Endothelial cell of umbilical vein (primary cell): Measurements from ENCODE around the gene SPATA22. TPM values are rescaled to one million over a fixed set of nuclear protein-coding genes. Genes with fewer than 3 reads are reported as not detected.

Source experiments
- BruUV-seq: library from RNA; stranded (reverse); fragments of 400-500 nt; replicated peaks from 2 replicates; lab custom pipeline; 2021; lab: Mats Ljungman, UMichigan
- CTCF ChIA-PET: fragments of 300-600, 350-600 bp; sonication (Branson Sonifier 250); formaldehyde crosslinking; loops from one replicate; lab custom pipeline; 2021; ENCODE audit warnings: antibody characterized with exemption, inconsistent platforms; lab: Charles Lee
- POLR2A ChIA-PET: fragments of 300-600, 350-600 bp; sonication (Branson Sonifier 250); formaldehyde crosslinking; loops from one replicate; lab custom pipeline; 2021; ENCODE audit warnings: antibody characterized with exemption, inconsistent platforms; lab: Charles Lee
- DNase-seq: peaks from one replicate; pipeline ENCODE4 v3.0.0-alpha.2; 2011; ENCODE audit warnings: low read depth, low spot score
- FAIRE-seq: peaks from 2 replicates; lab custom pipeline; 2011; peaks lifted over from hg19 to GRCh38; lab: Jason Lieb, UNC
- H2AFZ ChIP-seq: 2 replicates; pipeline ENCODE4 v1.6.0; 2012; ENCODE audit warnings: low read depth, low read length, control low read depth, inconsistent platforms
- H3K27ac ChIP-seq: 2 replicates; pipeline ENCODE4 v1.5.1; 2011; ENCODE audit warnings: low read depth, mild to moderate bottlenecking, control low read depth, low read length, moderate library complexity; ENCODE audit not compliant: insufficient read depth
- H3K27me3 ChIP-seq, 2 experiments: 2 replicates each; pipeline versions ENCODE4 v1.6.0 to v1.6.1; 2011; ENCODE audit warnings: low read length in 2 of 2, mixed read lengths in 1 of 2; ENCODE audit not compliant: control insufficient read depth in 2 of 2, insufficient read depth in 2 of 2
- H3K36me3 ChIP-seq, 2 experiments: 2 replicates in 1 of 2; 3 replicates in 1 of 2; pipeline ENCODE4 v1.5.1; 2011; ENCODE audit warnings: low read length in 2 of 2, mild to moderate bottlenecking in 1 of 2, moderate library complexity in 1 of 2; ENCODE audit not compliant: control insufficient read depth in 2 of 2, insufficient read depth in 2 of 2; ENCODE audit errors: extremely low read depth in 1 of 2
- H3K4me1 ChIP-seq: 3 replicates; pipeline ENCODE4 v1.5.1; 2011; ENCODE audit warnings: mild to moderate bottlenecking, low read length; ENCODE audit not compliant: control insufficient read depth, insufficient read depth; ENCODE audit errors: extremely low read depth
- H3K4me2 ChIP-seq: 2 replicates; pipeline ENCODE4 v1.6.1; 2011; ENCODE audit warnings: low read length, control low read depth, mixed read lengths; ENCODE audit not compliant: insufficient read depth
- H3K4me3 ChIP-seq, 3 experiments: fragments of 200-600 bp in 1 of 3; sonication (generic), shearing (Covaris generic) in 1 of 3; replicated peaks in 1 of 3; 2 replicates each; pipeline ENCODE4 v1.5.1; 2011 to 2016; ENCODE audit warnings: control low read depth in 3 of 3, low read length in 3 of 3, mild to moderate bottlenecking in 2 of 3, inconsistent platforms in 1 of 3, low read depth in 1 of 3, moderate library complexity in 1 of 3; ENCODE audit not compliant: insufficient read depth in 1 of 3
- H3K79me2 ChIP-seq: 2 replicates; pipeline ENCODE4 v1.6.0; 2012; ENCODE audit warnings: low read length, inconsistent platforms; ENCODE audit not compliant: control insufficient read depth, insufficient read depth
- H3K9ac ChIP-seq: replicated peaks from 2 replicates; pipeline ENCODE3; 2011; ENCODE audit warnings: low read length, control low read depth; ENCODE audit not compliant: insufficient read depth; ENCODE audit errors: extremely low read depth
- H3K9me1 ChIP-seq: replicated peaks from 3 replicates; pipeline ENCODE4 v1.6.0; 2011; ENCODE audit warnings: mild to moderate bottlenecking, low read length; ENCODE audit not compliant: control insufficient read depth, insufficient read depth; ENCODE audit errors: extremely low read depth
- H3K9me3 ChIP-seq: replicated peaks from 2 replicates; pipeline ENCODE4 v1.5.1; 2012; ENCODE audit warnings: low read length, inconsistent platforms; ENCODE audit not compliant: control insufficient read depth, insufficient read depth
- H4K20me1 ChIP-seq: replicated peaks from 2 replicates; pipeline ENCODE3; 2011; ENCODE audit warnings: mild to moderate bottlenecking, low read length; ENCODE audit not compliant: control insufficient read depth, insufficient read depth; ENCODE audit errors: extremely low read depth
- EZH2 ChIP-seq: IDR thresholded peaks from 2 replicates; pipeline ENCODE4 v1.6.1; 2012; ENCODE audit warnings: borderline replicate concordance, low read depth, mild to moderate bottlenecking, moderate library complexity, low read length, inconsistent platforms; ENCODE audit not compliant: severe bottlenecking
- FOS ChIP-seq: IDR thresholded peaks from 2 replicates; pipeline ENCODE4 v1.6.1; 2011; ENCODE audit warnings: mild to moderate bottlenecking, low read length, moderate library complexity, borderline replicate concordance; ENCODE audit not compliant: insufficient read depth
- GATA2 ChIP-seq: IDR thresholded peaks from 2 replicates; pipeline ENCODE4 v1.7.0; 2011; ENCODE audit warnings: low read depth, mild to moderate bottlenecking, moderate library complexity, mixed read lengths, low read length; ENCODE audit not compliant: insufficient read length, insufficient read depth
- JUN ChIP-seq: IDR thresholded peaks from 2 replicates; pipeline ENCODE4 v1.6.1; 2011; ENCODE audit warnings: borderline replicate concordance, low read depth; ENCODE audit not compliant: insufficient read length, insufficient read depth
- MYC ChIP-seq: IDR thresholded peaks from one replicate; pipeline ENCODE4 v1.6.1; 2011; ENCODE audit warnings: mild to moderate bottlenecking, low read depth, low read length
- POLR2A ChIP-seq: IDR thresholded peaks from 2 replicates; pipeline ENCODE4 v1.6.1; 2012; ENCODE audit warnings: low read depth, mild to moderate bottlenecking, control low read depth, low read length
- POLR2AphosphoS5 ChIP-seq: IDR thresholded peaks from 2 replicates; pipeline ENCODE4 v1.6.1; 2012; ENCODE audit warnings: low read depth, mild to moderate bottlenecking, control low read depth, low read length, moderate library complexity; ENCODE audit not compliant: insufficient read depth
- dilution Hi-C: fragments of 300-500 bp; cut with MboI; formaldehyde crosslinking; loops from one replicate; pipeline ENCODE4 v1.15.0; 2019; ENCODE audit warnings: low sequenced_read_pairs; ENCODE audit not compliant: extremely low pct_ligation_motif_present
- intact Hi-C: fragments of 100-400 bp; cut with micrococcal nuclease; formaldehyde crosslinking; loops from one replicate; pipeline ENCODE4 v1.10.0; 2022
- polyA plus RNA-seq, 4 experiments: library from polyadenylated mRNA; depleted of rRNA in 3 of 4; stranded (reverse) in 3 of 4; unstranded in 1 of 4; fragments of >200 nt; gene quantifications; 2 replicates each; pipeline versions ENCODE4 v1.2.1 to v1.2.3, GENCODE V29; 2011 to 2012; ENCODE audit warnings: missing spikeins in 1 of 4
- total RNA-seq: library from RNA; stranded (reverse); gene quantifications from 2 replicates; pipeline ENCODE4 v1.2.3, GENCODE V29; 2021
- TF ChIP-seq, protein P1 (sequence below): IDR thresholded peaks from 2 replicates; pipeline ENCODE4 v1.6.1; 2011; ENCODE audit not compliant: insufficient read depth, insufficient read length
- TF ChIP-seq, protein P2 (sequence below), 2 donors: IDR thresholded peaks; 1 replicate in 1 of 2; 2 replicates in 1 of 2; pipeline ENCODE4 v1.5.1; 2011; ENCODE audit warnings: low read length in 2 of 2, mild to moderate bottlenecking in 2 of 2, moderate library complexity in 2 of 2, control low read depth in 1 of 2, inconsistent platforms in 1 of 2, low read depth in 1 of 2; ENCODE audit not compliant: insufficient read depth in 1 of 2; ENCODE audit errors: extremely low read depth in 1 of 2

SPATA22 gene
- total and polyA plus RNA-seq, 2 donors (not counting 3 experiments of a cell fraction or from before 2014, with no cell fraction given), result 4.3 TPM; not detected in 1

DNA sequence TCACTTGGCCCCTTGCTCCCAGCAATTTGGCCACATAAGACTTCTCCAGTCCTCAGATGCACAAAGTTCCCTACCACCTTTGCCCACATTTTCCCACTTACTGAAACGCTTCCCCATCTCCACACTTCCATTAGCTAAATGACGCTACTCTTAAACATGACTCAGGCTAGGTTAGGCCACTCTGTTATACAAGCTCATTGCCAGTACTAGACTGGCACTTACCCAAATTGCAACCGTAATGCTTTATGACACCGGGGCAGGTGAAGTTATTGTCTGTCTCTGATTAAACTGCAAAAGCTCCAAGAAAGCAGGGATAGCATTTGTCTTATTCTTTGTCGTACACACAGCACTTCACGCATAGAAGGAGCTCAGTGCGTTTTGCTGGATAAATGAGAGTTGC is 33.4 kb upstream of the SPATA22 start:
- Histone ChIP-seq H3K9me1 (no peaks in the 10 kb centered on the region), H3K9ac (no peak overlapping the region), H2AFZ (no peak overlapping the region), H3K9me3 (no peaks in the 10 kb centered on the region), H3K4me1 (no peaks in the 10 kb centered on the region), H3K36me3 (no peaks in the 10 kb centered on the region), H3K27ac (no peak overlapping the region), H3K4me2 (no peak overlapping the region), H4K20me1 (no peaks in the 10 kb centered on the region), H3K79me2 (no peaks in the 10 kb centered on the region), H3K27me3 (no peaks in the 10 kb centered on the region), H3K4me3 (no peak overlapping the region)
- BruUV-seq, result no TSS peak
- dilution Hi-C loops (no loop called here), intact Hi-C loops (no loop called here)
- POLR2A ChIA-PET, result no interaction called here
- DNase-seq (no peak), FAIRE-seq (no peak)
- CTCF ChIA-PET, result no interaction called here
- TF ChIP-seq, protein P1, sequence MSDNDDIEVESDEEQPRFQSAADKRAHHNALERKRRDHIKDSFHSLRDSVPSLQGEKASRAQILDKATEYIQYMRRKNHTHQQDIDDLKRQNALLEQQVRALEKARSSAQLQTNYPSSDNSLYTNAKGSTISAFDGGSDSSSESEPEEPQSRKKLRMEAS, result no peak
- TF ChIP-seq, protein P2, sequence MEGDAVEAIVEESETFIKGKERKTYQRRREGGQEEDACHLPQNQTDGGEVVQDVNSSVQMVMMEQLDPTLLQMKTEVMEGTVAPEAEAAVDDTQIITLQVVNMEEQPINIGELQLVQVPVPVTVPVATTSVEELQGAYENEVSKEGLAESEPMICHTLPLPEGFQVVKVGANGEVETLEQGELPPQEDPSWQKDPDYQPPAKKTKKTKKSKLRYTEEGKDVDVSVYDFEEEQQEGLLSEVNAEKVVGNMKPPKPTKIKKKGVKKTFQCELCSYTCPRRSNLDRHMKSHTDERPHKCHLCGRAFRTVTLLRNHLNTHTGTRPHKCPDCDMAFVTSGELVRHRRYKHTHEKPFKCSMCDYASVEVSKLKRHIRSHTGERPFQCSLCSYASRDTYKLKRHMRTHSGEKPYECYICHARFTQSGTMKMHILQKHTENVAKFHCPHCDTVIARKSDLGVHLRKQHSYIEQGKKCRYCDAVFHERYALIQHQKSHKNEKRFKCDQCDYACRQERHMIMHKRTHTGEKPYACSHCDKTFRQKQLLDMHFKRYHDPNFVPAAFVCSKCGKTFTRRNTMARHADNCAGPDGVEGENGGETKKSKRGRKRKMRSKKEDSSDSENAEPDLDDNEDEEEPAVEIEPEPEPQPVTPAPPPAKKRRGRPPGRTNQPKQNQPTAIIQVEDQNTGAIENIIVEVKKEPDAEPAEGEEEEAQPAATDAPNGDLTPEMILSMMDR (IDR thresholded peaks at IDR 0.05; ENCODE audit: extremely low read depth in 1 of 2, insufficient read depth in 1 of 2, low read depth in 1 of 2, low read length in 2 of 2), result no peak

DNA sequence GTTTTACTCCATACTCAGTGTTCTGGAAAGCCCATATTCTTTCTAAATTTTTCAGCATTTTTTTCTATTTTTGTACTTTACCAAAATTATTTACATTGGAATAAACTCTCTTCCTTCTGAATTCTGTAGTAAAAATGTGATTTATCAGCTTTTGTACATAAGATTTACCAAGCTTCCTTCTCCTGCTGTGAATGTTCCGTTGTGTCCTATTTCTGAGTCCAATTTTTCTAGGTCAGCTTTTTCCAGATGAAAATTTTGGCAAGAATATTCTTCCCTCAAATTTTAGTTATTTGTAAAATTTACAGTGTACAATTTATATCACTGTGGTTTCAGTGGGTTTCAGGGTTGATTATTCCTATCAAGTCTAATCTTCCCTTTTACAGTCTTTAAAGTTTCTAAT is 31.7 kb upstream of the SPATA22 start:
- no peak for FAIRE-seq
- no peaks in the 10 kb centered on the region for H3K4me1 ChIP-seq
- H3K79me2 ChIP-seq, result no peaks in the 10 kb centered on the region
- no TSS peak for BruUV-seq
- H3K9ac ChIP-seq, result no peak overlapping the region
- H3K27ac ChIP-seq, result no peak overlapping the region
- H3K9me3 ChIP-seq, result no peaks in the 10 kb centered on the region
- no peak overlapping the region for H2AFZ ChIP-seq
- no peaks in the 10 kb centered on the region for H3K36me3 ChIP-seq
- CTCF ChIA-PET, result no interaction called here
- H3K27me3 ChIP-seq, result no peaks in the 10 kb centered on the region
- dilution Hi-C loops, result no loop called here
- POLR2A ChIA-PET, result no interaction called here
- no peak for DNase-seq
- TF ChIP-seq MYC (no peak), JUN (no peak), EZH2 (no peak), FOS (no peak), POLR2A (no peak), GATA2 (no peak), POLR2AphosphoS5 (no peak)
- TF ChIP-seq, protein P1, result no peak
- TF ChIP-seq, protein P2 (IDR thresholded peaks at IDR 0.05; ENCODE audit: extremely low read depth in 1 of 2, insufficient read depth in 1 of 2, low read depth in 1 of 2, low read length in 2 of 2), result no peak
- H3K4me3 ChIP-seq, result no peak overlapping the region
- no peaks in the 10 kb centered on the region for H4K20me1 ChIP-seq
- no peaks in the 10 kb centered on the region for H3K9me1 ChIP-seq
- no peak overlapping the region for H3K4me2 ChIP-seq
- intact Hi-C loops, result no loop called here
